ENCODE measurements around the gene FAM120A. TPM values are rescaled to one million over a fixed set of nuclear protein-coding genes. Genes with fewer than 3 reads are reported as not detected.

The FAM120A gene
- total RNA-seq, 1 experiment from 2014 or later, result 53.3 TPM

DNA sequence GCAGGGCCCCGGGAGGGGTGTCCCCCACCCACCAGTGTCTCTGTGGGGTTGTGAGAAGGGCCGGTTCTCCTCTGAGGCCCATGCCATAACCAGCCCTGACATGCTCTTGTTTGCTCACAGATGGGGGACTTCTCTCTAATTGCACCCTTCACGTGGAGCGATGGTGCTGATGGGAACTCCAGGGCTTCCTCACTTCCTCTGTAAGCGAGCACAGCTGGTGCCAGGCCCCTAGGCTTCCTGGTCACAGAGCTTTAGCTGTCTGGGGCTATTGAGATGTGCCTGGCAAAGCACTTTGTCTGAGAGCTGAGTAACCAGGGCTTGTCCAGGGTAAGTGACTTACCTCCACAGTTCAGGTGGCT is 161.3 kb downstream of the FAM120A start:
- Mint-ChIP-seq H3K4me3 (no peak overlapping the region), H3K36me3 (peaks cover 13% of the 10 kb centered on the region), H3K4me1 (peaks cover 21% of the 10 kb centered on the region), H3K27ac (no peak overlapping the region), H3K27me3 (ENCODE audit: low read depth) (no peaks in the 10 kb centered on the region), H3K9me3 (peaks cover 14% of the 10 kb centered on the region)
- POLR2A ChIA-PET, result no interaction called here
- CTCF ChIA-PET, result no interaction called here
- TF ChIP-seq MLX (CRISPR knock-in tag; IDR thresholded peaks at IDR 0.05) (no peak), TEAD1 (CRISPR knock-in tag; IDR thresholded peaks at IDR 0.05) (no peak), EMX1 (CRISPR knock-in tag; IDR thresholded peaks at IDR 0.05) (no peak), GABPB1 (CRISPR knock-in tag; IDR thresholded peaks at IDR 0.05) (no peak), HMGA2 (CRISPR knock-in tag; IDR thresholded peaks at IDR 0.05) (no peak), ESRRA (CRISPR knock-in tag; IDR thresholded peaks at IDR 0.05; ENCODE audit: borderline replicate concordance) (no peak), TCF7 (CRISPR knock-in tag; IDR thresholded peaks at IDR 0.05; ENCODE audit: low read depth) (no peak), SMAD4 (CRISPR knock-in tag; IDR thresholded peaks at IDR 0.05) (no peak), NFE2L1 (CRISPR knock-in tag; IDR thresholded peaks at IDR 0.05) (no peak)
- TF ChIP-seq, protein P1, sequence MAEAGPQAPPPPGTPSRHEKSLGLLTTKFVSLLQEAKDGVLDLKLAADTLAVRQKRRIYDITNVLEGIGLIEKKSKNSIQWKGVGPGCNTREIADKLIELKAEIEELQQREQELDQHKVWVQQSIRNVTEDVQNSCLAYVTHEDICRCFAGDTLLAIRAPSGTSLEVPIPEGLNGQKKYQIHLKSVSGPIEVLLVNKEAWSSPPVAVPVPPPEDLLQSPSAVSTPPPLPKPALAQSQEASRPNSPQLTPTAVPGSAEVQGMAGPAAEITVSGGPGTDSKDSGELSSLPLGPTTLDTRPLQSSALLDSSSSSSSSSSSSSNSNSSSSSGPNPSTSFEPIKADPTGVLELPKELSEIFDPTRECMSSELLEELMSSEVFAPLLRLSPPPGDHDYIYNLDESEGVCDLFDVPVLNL (CRISPR knock-in tag; IDR thresholded peaks at IDR 0.05; ENCODE audit: borderline replicate concordance, low read depth), result no peak
- no peak for ATAC-seq
- no peak for DNase-seq (ENCODE audit: low spot score)

DNA sequence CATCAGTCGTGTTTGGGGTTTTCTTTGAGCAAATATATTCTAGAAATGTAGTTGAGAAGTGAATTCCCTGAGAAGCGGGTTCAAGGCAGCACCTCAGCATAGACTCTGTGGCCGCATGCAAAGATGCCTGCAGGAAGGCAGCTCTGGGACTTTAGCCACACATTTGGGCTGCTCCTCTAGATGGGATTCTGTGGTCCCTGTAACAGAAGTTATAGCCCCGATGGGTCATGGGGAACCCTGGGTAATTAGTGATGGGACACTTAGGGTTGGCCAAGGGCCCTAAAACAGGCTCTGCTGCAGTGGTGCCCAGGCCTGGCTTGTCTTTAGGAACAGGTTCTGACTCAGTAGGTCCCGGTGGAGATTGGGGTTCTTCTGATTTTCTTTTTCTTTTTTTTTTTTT is 161.7 kb downstream of the FAM120A start:
- Mint-ChIP-seq H3K27me3 (ENCODE audit: low read depth) (no peaks in the 10 kb centered on the region), H3K27ac (no peak overlapping the region), H3K4me1 (peaks cover 25% of the 10 kb centered on the region), H3K4me3 (no peak overlapping the region), H3K9me3 (peaks cover 14% of the 10 kb centered on the region), H3K36me3 (peaks cover 13% of the 10 kb centered on the region)
- CTCF ChIA-PET, result no interaction called here
- no peak for ATAC-seq
- POLR2A ChIA-PET, result no interaction called here
- no peak for DNase-seq (ENCODE audit: low spot score)
- TF ChIP-seq, protein P2, sequence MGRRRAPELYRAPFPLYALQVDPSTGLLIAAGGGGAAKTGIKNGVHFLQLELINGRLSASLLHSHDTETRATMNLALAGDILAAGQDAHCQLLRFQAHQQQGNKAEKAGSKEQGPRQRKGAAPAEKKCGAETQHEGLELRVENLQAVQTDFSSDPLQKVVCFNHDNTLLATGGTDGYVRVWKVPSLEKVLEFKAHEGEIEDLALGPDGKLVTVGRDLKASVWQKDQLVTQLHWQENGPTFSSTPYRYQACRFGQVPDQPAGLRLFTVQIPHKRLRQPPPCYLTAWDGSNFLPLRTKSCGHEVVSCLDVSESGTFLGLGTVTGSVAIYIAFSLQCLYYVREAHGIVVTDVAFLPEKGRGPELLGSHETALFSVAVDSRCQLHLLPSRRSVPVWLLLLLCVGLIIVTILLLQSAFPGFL (CRISPR knock-in tag; IDR thresholded peaks at IDR 0.05; ENCODE audit: borderline replicate concordance), result no peak
- TF ChIP-seq MLX (CRISPR knock-in tag; IDR thresholded peaks at IDR 0.05), result no peak
- TF ChIP-seq IRF2 (CRISPR knock-in tag; IDR thresholded peaks at IDR 0.05; ENCODE audit: borderline replicate concordance, low read depth), result no peak
- TF ChIP-seq, protein P3, sequence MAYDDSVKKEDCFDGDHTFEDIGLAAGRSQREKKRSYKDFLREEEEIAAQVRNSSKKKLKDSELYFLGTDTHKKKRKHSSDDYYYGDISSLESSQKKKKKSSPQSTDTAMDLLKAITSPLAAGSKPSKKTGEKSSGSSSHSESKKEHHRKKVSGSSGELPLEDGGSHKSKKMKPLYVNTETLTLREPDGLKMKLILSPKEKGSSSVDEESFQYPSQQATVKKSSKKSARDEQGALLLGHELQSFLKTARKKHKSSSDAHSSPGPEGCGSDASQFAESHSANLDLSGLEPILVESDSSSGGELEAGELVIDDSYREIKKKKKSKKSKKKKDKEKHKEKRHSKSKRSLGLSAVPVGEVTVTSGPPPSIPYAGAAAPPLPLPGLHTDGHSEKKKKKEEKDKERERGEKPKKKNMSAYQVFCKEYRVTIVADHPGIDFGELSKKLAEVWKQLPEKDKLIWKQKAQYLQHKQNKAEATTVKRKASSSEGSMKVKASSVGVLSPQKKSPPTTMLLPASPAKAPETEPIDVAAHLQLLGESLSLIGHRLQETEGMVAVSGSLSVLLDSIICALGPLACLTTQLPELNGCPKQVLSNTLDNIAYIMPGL (CRISPR knock-in tag; IDR thresholded peaks at IDR 0.05), result no peak
- no peak for TF ChIP-seq ATF2 (CRISPR knock-in tag; IDR thresholded peaks at IDR 0.05; ENCODE audit: borderline replicate concordance, low read depth)
- no peak for TF ChIP-seq NFATC4 (CRISPR knock-in tag; IDR thresholded peaks at IDR 0.05)
- TF ChIP-seq, protein P4, sequence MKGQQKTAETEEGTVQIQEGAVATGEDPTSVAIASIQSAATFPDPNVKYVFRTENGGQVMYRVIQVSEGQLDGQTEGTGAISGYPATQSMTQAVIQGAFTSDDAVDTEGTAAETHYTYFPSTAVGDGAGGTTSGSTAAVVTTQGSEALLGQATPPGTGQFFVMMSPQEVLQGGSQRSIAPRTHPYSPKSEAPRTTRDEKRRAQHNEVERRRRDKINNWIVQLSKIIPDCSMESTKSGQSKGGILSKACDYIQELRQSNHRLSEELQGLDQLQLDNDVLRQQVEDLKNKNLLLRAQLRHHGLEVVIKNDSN (CRISPR knock-in tag; IDR thresholded peaks at IDR 0.05), result no peak
- no peak for TF ChIP-seq ZNF425 (CRISPR knock-in tag; conservative IDR thresholded peaks at IDR 0.05)
- TF ChIP-seq, protein P5, sequence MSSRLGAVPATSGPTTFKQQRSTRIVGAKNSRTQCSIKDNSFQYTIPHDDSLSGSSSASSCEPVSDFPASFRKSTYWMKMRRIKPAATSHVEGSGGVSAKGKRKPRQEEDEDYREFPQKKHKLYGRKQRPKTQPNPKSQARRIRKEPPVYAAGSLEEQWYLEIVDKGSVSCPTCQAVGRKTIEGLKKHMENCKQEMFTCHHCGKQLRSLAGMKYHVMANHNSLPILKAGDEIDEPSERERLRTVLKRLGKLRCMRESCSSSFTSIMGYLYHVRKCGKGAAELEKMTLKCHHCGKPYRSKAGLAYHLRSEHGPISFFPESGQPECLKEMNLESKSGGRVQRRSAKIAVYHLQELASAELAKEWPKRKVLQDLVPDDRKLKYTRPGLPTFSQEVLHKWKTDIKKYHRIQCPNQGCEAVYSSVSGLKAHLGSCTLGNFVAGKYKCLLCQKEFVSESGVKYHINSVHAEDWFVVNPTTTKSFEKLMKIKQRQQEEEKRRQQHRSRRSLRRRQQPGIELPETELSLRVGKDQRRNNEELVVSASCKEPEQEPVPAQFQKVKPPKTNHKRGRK (CRISPR knock-in tag; IDR thresholded peaks at IDR 0.05; ENCODE audit: borderline replicate concordance), result no peak
- no peak for TF ChIP-seq EMX1 (CRISPR knock-in tag; IDR thresholded peaks at IDR 0.05)
- TF ChIP-seq SOX15 (CRISPR knock-in tag; IDR thresholded peaks at IDR 0.05), result no peak

Measured in WTC11 (cell line).